Dedifferentiated amniotic fluid mesenchymal stem cell (primary cell): Measurements from ENCODE around the gene NDRG3.

Experiments
- DNase-seq: peaks from one replicate; pipeline ENCODE4 v3.0.0-alpha.2; 2016; ENCODE audit errors: extremely low spot score

The NDRG3 gene

GRCh38 chr20:36607586-36608387 is 138.1 kb downstream of the NDRG3 start:
- no peak for DNase-seq

- no peak for DNase-seq
Measured at GRCh38 chr20:36606158-36607066, 139.5 kb downstream of the NDRG3 start.

GRCh38 chr20:36605399-36606157 is 140.3 kb downstream of the NDRG3 start, which contains the start of gene RAB5IF:
Gene RAB5IF, plus strand, starts transcription at chr20:36605779. Its CDS starts 173 bp downstream, at chr20:36605952.
- peak; percentile 97 for DNase-seq

GRCh38 chr20:36604952-36605398 is 140.9 kb downstream of the NDRG3 start:
- DNase-seq: no peak
